ENCODE results near the gene ABI3BP. TPM values are rescaled to one million over a fixed set of nuclear protein-coding genes. Genes with fewer than 3 reads are reported as not detected.

Gene ABI3BP
- total and polyA plus RNA-seq, 10 of the 15 experiments (the other 5 are each of a cell fraction or from before 2014, with no cell fraction given) = 0.03 to 0.42 (median 0.11) TPM; not detected in 4

- ATAC-seq (no peak), DNase-seq (ENCODE audit: low read depth, low spot score) (no peak), FAIRE-seq (no peak)
- Histone ChIP-seq H3K4me2 (ENCODE audit: control insufficient read depth, insufficient read depth) (no peak overlapping the region), H3K79me2 (ENCODE audit: control insufficient read depth, insufficient read depth, low read length) (no peaks in the 10 kb centered on the region), H2AFZ (ENCODE audit: control insufficient read depth, low read depth, low read length) (no peak overlapping the region), H3K9me3 (replicated peaks; ENCODE audit: control insufficient read depth, insufficient read depth, low read length) (no peaks in the 10 kb centered on the region), H4K20me1 (ENCODE audit: control insufficient read depth, insufficient read depth) (no peaks in the 10 kb centered on the region), H3K36me3 (ENCODE audit: control insufficient read depth in 2 of 2, insufficient read depth in 2 of 2, low read length in 1 of 2) (no peaks in the 10 kb centered on the region), H3K4me1 (ENCODE audit: control insufficient read depth, insufficient read depth, low read length) (no peaks in the 10 kb centered on the region), H3K9ac (ENCODE audit: control insufficient read depth, insufficient read depth, low read length) (no peak overlapping the region), H3K27ac (ENCODE audit: control insufficient read depth, insufficient read depth) (no peak overlapping the region), H3K4me3 (no peak overlapping the region), H3K27me3 (replicated peaks in 1 of 2; ENCODE audit: control insufficient read depth in 2 of 2, insufficient read depth in 2 of 2, low read length in 1 of 2) (no peaks in the 10 kb centered on the region; a peak in 1 of 4 replicates)
- WGBS (ENCODE audit: insufficient coverage, insufficient replicate concordance, low lambda C conversion rate, missing lambda C conversion rate) = 0% methylated on average over 2 of the region's 2 CpGs
- ChIA-PET CTCF (no interaction called here), POLR2A (no interaction called here), RAD21 (ENCODE audit: unreplicated experiment) (no interaction called here), SMC1A (ENCODE audit: uncharacterized antibody, unreplicated experiment) (no interaction called here)
- in situ Hi-C loops (cut with MboI) = no loop called here
- BruUV-seq (replicated peaks) = no TSS peak
- TF ChIP-seq TCF7 (IDR thresholded peaks at IDR 0.05; ENCODE audit: borderline replicate concordance) (no peak), STAT3 (IDR thresholded peaks at IDR 0.05; ENCODE audit: low read depth, low read length) (no peak), DPF2 (IDR thresholded peaks at IDR 0.05) (no peak), HCFC1 (IDR thresholded peaks at IDR 0.05; ENCODE audit: low read length) (no peak), TAF1 (IDR thresholded peaks at IDR 0.05; ENCODE audit: borderline replicate concordance, low read depth, low read length) (no peak), BRCA1 (IDR thresholded peaks at IDR 0.05; ENCODE audit: low read depth, low read length) (no peak), CHD1 (IDR thresholded peaks at IDR 0.05; ENCODE audit: low read depth, low read length) (no peak), MYC (IDR thresholded peaks at IDR 0.05; ENCODE audit: insufficient read depth, insufficient read length, insufficient replicate concordance, low read length, severe bottlenecking) (no peak), EZH2 (IDR thresholded peaks at IDR 0.05; ENCODE audit: borderline replicate concordance, control insufficient read depth, low read depth, low read length) (no peak), NKRF (conservative IDR thresholded peaks at IDR 0.05) (no peak), HDAC2 (IDR thresholded peaks at IDR 0.05) (no peak), PAX5 (IDR thresholded peaks at IDR 0.05; ENCODE audit: borderline replicate concordance, low read depth, low read length) (no peak), MXI1 (IDR thresholded peaks at IDR 0.05; ENCODE audit: low read depth, low read length) (no peak), ZNF217 (IDR thresholded peaks at IDR 0.05) (no peak), FOS (IDR thresholded peaks at IDR 0.05; ENCODE audit: borderline replicate concordance, extremely low read depth, insufficient read length) (no peak), MYB (IDR thresholded peaks at IDR 0.05; ENCODE audit: borderline replicate concordance, low read depth, low read length) (no peak), CREM (IDR thresholded peaks at IDR 0.05; ENCODE audit: low read depth) (no peak), JUNB (IDR thresholded peaks at IDR 0.05) (no peak)
- TF ChIP-seq, protein P1, sequence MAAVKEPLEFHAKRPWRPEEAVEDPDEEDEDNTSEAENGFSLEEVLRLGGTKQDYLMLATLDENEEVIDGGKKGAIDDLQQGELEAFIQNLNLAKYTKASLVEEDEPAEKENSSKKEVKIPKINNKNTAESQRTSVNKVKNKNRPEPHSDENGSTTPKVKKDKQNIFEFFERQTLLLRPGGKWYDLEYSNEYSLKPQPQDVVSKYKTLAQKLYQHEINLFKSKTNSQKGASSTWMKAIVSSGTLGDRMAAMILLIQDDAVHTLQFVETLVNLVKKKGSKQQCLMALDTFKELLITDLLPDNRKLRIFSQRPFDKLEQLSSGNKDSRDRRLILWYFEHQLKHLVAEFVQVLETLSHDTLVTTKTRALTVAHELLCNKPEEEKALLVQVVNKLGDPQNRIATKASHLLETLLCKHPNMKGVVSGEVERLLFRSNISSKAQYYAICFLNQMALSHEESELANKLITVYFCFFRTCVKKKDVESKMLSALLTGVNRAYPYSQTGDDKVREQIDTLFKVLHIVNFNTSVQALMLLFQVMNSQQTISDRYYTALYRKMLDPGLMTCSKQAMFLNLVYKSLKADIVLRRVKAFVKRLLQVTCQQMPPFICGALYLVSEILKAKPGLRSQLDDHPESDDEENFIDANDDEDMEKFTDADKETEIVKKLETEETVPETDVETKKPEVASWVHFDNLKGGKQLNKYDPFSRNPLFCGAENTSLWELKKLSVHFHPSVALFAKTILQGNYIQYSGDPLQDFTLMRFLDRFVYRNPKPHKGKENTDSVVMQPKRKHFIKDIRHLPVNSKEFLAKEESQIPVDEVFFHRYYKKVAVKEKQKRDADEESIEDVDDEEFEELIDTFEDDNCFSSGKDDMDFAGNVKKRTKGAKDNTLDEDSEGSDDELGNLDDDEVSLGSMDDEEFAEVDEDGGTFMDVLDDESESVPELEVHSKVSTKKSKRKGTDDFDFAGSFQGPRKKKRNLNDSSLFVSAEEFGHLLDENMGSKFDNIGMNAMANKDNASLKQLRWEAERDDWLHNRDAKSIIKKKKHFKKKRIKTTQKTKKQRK (IDR thresholded peaks at IDR 0.05; ENCODE audit: low read depth, low read length) = no peak
- intact Hi-C loops (cut with micrococcal nuclease; ENCODE audit: unreplicated experiment) = no loop called here
These were observed 142.5 kb downstream of the ABI3BP start for GRCh38 chr3:100850701-100851100.
